ENCODE results near the gene RNF220.

Gene RNF220

DNA sequence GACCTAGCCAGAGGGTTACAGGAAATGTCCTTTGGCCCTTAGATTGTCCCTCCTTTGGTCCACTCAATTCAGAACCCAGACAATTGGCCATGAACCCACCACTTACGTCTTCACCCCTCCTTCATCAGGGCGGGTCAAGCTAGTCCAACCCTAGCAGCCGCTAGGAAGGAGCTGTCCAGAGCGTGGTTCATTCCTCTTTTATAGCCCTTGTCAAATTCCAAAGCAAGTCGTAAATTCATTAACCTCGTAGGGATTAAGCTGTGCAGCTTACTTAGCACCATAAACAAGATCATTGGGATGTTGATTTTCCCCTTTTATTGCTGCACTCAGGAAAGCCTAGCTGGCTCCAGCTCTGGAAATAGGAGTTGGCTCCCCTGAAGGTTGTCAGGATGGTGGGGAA, 179.1 kb downstream of the RNF220 start (continued):
- TF ChIP-seq, protein P1, sequence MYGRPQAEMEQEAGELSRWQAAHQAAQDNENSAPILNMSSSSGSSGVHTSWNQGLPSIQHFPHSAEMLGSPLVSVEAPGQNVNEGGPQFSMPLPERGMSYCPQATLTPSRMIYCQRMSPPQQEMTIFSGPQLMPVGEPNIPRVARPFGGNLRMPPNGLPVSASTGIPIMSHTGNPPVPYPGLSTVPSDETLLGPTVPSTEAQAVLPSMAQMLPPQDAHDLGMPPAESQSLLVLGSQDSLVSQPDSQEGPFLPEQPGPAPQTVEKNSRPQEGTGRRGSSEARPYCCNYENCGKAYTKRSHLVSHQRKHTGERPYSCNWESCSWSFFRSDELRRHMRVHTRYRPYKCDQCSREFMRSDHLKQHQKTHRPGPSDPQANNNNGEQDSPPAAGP (tag by site-specific recombination; IDR thresholded peaks at IDR 0.05) = peak; percentile 96
- no peak for TF ChIP-seq ZNF24 (tag by site-specific recombination; IDR thresholded peaks at IDR 0.05)
- 0 out of 2 replicates have a peak, but pooled peaks have one; percentile 34 for TF ChIP-seq ZBTB8A (tag by site-specific recombination; IDR thresholded peaks at IDR 0.05)
- TF ChIP-seq ZSCAN30 (tag by site-specific recombination; IDR thresholded peaks at IDR 0.05) = peak; percentile 59; the same call in 1 of the 2 replicates
- TF ChIP-seq, protein P2, sequence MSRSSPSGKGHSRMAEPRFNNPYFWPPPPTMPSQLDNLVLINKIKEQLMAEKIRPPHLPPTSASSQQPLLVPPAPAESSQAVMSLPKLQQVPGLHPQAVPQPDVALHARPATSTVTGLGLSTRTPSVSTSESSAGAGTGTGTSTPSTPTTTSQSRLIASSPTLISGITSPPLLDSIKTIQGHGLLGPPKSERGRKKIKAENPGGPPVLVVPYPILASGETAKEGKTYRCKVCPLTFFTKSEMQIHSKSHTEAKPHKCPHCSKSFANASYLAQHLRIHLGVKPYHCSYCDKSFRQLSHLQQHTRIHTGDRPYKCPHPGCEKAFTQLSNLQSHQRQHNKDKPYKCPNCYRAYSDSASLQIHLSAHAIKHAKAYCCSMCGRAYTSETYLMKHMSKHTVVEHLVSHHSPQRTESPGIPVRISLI (tag by site-specific recombination; IDR thresholded peaks at IDR 0.05) = no peak
- TF ChIP-seq HOXC10 (CRISPR knock-in tag; IDR thresholded peaks at IDR 0.05) = no peak
- no peak for TF ChIP-seq ZNF404 (tag by site-specific recombination; IDR thresholded peaks at IDR 0.05)
- TF ChIP-seq SP2 (tag by site-specific recombination; IDR thresholded peaks at IDR 0.05) = peak; percentile 29; the same call in 1 of the 2 replicates
- TF ChIP-seq ZNF843 (tag by site-specific recombination; IDR thresholded peaks at IDR 0.05) = peak; percentile 82
- TF ChIP-seq OSR2 (tag by site-specific recombination; IDR thresholded peaks at IDR 0.05) = peak; percentile 65
- TF ChIP-seq ZBTB20 (tag by site-specific recombination; IDR thresholded peaks at IDR 0.05) = no peak
- TF ChIP-seq SP7 (tag by site-specific recombination; IDR thresholded peaks at IDR 0.05) = no peak
- TF ChIP-seq ZNF549 (tag by site-specific recombination; IDR thresholded peaks at IDR 0.05) = no peak
- TF ChIP-seq ZNF394 (tag by site-specific recombination; IDR thresholded peaks at IDR 0.05; ENCODE audit: borderline replicate concordance) = no peak
- 0 out of 2 replicates have a peak, but pooled peaks have one; percentile 44 for TF ChIP-seq TRIM28 (IDR thresholded peaks at IDR 0.05; ENCODE audit: borderline replicate concordance, low read length)
- TF ChIP-seq, protein P3, sequence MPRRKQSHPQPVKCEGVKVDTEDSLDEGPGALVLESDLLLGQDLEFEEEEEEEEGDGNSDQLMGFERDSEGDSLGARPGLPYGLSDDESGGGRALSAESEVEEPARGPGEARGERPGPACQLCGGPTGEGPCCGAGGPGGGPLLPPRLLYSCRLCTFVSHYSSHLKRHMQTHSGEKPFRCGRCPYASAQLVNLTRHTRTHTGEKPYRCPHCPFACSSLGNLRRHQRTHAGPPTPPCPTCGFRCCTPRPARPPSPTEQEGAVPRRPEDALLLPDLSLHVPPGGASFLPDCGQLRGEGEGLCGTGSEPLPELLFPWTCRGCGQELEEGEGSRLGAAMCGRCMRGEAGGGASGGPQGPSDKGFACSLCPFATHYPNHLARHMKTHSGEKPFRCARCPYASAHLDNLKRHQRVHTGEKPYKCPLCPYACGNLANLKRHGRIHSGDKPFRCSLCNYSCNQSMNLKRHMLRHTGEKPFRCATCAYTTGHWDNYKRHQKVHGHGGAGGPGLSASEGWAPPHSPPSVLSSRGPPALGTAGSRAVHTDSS (tag by site-specific recombination; IDR thresholded peaks at IDR 0.05) = no peak
- TF ChIP-seq, protein P4, sequence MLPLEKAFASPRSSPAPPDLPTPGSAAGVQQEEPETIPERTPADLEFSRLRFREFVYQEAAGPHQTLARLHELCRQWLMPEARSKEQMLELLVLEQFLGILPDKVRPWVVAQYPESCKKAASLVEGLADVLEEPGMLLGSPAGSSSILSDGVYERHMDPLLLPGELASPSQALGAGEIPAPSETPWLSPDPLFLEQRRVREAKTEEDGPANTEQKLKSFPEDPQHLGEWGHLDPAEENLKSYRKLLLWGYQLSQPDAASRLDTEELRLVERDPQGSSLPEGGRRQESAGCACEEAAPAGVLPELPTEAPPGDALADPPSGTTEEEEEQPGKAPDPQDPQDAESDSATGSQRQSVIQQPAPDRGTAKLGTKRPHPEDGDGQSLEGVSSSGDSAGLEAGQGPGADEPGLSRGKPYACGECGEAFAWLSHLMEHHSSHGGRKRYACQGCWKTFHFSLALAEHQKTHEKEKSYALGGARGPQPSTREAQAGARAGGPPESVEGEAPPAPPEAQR (tag by site-specific recombination; IDR thresholded peaks at IDR 0.05) = no peak
- no peak for TF ChIP-seq ZNF530 (tag by site-specific recombination; IDR thresholded peaks at IDR 0.05; ENCODE audit: low read depth)
- TF ChIP-seq, protein P5, sequence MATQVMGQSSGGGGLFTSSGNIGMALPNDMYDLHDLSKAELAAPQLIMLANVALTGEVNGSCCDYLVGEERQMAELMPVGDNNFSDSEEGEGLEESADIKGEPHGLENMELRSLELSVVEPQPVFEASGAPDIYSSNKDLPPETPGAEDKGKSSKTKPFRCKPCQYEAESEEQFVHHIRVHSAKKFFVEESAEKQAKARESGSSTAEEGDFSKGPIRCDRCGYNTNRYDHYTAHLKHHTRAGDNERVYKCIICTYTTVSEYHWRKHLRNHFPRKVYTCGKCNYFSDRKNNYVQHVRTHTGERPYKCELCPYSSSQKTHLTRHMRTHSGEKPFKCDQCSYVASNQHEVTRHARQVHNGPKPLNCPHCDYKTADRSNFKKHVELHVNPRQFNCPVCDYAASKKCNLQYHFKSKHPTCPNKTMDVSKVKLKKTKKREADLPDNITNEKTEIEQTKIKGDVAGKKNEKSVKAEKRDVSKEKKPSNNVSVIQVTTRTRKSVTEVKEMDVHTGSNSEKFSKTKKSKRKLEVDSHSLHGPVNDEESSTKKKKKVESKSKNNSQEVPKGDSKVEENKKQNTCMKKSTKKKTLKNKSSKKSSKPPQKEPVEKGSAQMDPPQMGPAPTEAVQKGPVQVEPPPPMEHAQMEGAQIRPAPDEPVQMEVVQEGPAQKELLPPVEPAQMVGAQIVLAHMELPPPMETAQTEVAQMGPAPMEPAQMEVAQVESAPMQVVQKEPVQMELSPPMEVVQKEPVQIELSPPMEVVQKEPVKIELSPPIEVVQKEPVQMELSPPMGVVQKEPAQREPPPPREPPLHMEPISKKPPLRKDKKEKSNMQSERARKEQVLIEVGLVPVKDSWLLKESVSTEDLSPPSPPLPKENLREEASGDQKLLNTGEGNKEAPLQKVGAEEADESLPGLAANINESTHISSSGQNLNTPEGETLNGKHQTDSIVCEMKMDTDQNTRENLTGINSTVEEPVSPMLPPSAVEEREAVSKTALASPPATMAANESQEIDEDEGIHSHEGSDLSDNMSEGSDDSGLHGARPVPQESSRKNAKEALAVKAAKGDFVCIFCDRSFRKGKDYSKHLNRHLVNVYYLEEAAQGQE (tag by site-specific recombination; IDR thresholded peaks at IDR 0.05) = peak; percentile 72
- TF ChIP-seq ZNF600 (tag by site-specific recombination; IDR thresholded peaks at IDR 0.05) = peak; percentile 76
- TF ChIP-seq ZNF292 (tag by site-specific recombination; IDR thresholded peaks at IDR 0.05; ENCODE audit: borderline replicate concordance, low read depth) = no peak
